Epithelial cell of esophagus (primary cell): Measurements from ENCODE around the gene CSAD.

Experiments
- DNase-seq: peaks from one replicate; pipeline ENCODE4 v3.0.0; 2010; ENCODE audit warnings: low read depth
- H3K4me3 ChIP-seq: 2 replicates; pipeline ENCODE4 v1.5.1; 2011; ENCODE audit warnings: mild to moderate bottlenecking, low read length, control low read depth
- TF ChIP-seq, protein P1 (sequence below): IDR thresholded peaks from 2 replicates; pipeline ENCODE4 v1.5.1; 2011; ENCODE audit warnings: low read depth, mild to moderate bottlenecking, low read length, control low read depth, inconsistent platforms; ENCODE audit not compliant: insufficient read depth; ENCODE audit errors: missing control alignments

Gene CSAD

DNA sequence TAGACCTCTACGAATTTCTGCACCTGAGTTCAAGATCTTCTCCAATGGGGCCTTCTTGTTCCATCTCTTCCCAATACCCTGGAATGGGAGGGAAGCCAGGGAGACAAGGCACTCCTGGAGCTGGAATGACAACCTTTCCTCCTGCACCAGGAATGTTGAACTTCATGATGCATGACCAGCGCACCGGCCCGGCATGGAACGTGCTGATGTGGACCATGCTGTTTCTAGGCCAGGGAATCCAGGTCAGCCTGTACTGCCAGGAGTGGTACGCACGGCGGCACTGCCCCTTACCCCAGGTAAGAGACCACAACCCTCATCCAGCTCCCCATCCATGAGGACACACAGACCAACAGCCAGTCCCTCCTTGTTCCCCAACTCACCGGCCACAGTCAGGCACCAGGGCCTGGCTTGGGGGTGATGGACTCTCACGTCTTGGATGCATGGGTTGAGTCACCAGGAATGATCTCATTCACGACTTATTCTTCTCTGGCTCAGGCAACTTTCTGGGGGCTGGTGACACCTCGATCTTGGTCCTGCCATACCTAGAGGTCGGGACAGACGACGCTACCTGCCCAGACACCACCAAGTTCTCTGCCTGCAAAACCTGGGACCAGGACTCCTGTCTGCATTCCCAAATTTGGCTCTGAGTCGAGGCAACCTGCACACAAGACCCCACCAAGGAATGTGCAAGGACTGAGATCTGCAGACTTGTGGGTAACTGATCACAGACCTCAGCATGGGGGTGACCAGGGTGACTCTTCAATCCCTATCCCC, 57.0 kb downstream of the CSAD start:
- DNase-seq, result peak; percentile 52
- H3K4me3 ChIP-seq, result no peak overlapping the region

GRCh38 chr12:53122961-53123468, 57.7 kb downstream of the CSAD start:
- TF ChIP-seq, protein P1, sequence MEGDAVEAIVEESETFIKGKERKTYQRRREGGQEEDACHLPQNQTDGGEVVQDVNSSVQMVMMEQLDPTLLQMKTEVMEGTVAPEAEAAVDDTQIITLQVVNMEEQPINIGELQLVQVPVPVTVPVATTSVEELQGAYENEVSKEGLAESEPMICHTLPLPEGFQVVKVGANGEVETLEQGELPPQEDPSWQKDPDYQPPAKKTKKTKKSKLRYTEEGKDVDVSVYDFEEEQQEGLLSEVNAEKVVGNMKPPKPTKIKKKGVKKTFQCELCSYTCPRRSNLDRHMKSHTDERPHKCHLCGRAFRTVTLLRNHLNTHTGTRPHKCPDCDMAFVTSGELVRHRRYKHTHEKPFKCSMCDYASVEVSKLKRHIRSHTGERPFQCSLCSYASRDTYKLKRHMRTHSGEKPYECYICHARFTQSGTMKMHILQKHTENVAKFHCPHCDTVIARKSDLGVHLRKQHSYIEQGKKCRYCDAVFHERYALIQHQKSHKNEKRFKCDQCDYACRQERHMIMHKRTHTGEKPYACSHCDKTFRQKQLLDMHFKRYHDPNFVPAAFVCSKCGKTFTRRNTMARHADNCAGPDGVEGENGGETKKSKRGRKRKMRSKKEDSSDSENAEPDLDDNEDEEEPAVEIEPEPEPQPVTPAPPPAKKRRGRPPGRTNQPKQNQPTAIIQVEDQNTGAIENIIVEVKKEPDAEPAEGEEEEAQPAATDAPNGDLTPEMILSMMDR, result no peak
- peak; percentile 14 for DNase-seq
- no peak overlapping the region for H3K4me3 ChIP-seq

More for the DNA sequence above, 57.0 kb downstream of the CSAD start:
- TF ChIP-seq, protein P1, result no peak

DNA sequence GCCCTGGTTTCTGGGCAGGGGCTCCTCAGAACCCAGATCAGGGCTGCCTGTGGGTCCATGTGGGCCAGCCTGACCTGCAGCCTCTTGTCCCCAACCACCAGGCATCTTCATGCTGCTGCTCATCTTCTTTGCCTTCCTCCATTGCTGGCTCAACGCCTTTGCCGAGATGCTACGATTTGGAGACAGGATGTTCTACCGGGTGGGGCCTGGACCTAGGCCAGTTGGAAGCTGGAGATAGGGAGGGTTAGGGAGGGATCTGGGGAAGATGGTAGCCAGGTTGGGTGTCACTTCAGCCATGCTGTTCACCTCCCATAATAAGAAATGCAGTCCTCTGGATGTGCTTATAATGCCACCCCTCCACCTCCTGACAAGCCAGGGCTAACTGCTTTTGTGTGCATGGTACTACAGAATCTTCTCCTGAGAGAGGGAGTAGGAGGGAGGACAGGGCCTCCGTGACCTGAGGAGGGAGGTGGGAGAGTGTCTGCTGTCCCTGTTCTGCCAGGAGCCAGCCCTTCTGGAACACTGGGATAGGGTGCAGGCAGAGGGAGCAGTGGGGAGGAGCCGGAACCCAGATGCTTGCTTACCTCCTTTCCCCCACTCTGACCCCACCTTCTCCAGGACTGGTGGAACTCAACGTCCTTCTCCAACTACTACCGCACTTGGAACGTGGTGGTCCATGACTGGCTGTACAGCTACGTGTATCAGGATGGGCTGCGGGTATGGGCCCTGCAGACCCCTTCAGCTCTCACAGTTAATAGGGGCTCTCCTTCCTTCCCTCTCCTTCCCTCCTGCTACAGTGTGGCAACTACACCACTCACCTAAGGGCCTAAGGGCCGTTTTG, 59.8 kb downstream of the CSAD start:
- H3K4me3 ChIP-seq, result no peak overlapping the region
- TF ChIP-seq, protein P1, result no peak
- no peak for DNase-seq

- DNase-seq, result no peak
- H3K4me3 ChIP-seq, result no peak overlapping the region
- TF ChIP-seq, protein P1, result no peak
Observed at GRCh38 chr12:53118751-53119300, 61.9 kb downstream of the CSAD start.

GRCh38 chr12:53115891-53116648, 64.7 kb downstream of the CSAD start:
- no peak overlapping the region for H3K4me3 ChIP-seq
- no peak for DNase-seq
- TF ChIP-seq, protein P1, result no peak

- TF ChIP-seq, protein P1, result no peak
- H3K4me3 ChIP-seq, result no peak overlapping the region
- no peak for DNase-seq
Observed at GRCh38 chr12:53115112-53115890, 65.4 kb downstream of the CSAD start.
